ENCODE measurements around the gene REXO4.

The REXO4 gene

GRCh38 chr9:133449760-133450159 lies 31.9 kb upstream of the REXO4 start:
- DNase-seq, result no peak

GRCh38 chr9:133448487-133448972 lies 30.7 kb upstream of the REXO4 start:
- DNase-seq, result no peak

- no peak for DNase-seq
Observed at GRCh38 chr9:133445293-133445969, 27.6 kb upstream of the REXO4 start.

- no peak for DNase-seq
Observed at GRCh38 chr9:133443982-133444381, 26.2 kb upstream of the REXO4 start.

GRCh38 chr9:133443248-133443647 lies 25.4 kb upstream of the REXO4 start:
- DNase-seq, result no peak

- DNase-seq, result no peak
Observed at GRCh38 chr9:133441571-133441970, 23.8 kb upstream of the REXO4 start.

- no peak for DNase-seq
Observed at GRCh38 chr9:133440874-133441273, 23.1 kb upstream of the REXO4 start.

GRCh38 chr9:133439337-133439736 lies 21.5 kb upstream of the REXO4 start:
- DNase-seq, result no peak

GRCh38 chr9:133437753-133438531 lies 20.1 kb upstream of the REXO4 start:
- no peak for DNase-seq

- DNase-seq, result no peak
Observed at GRCh38 chr9:133436681-133437080, 18.9 kb upstream of the REXO4 start.

- no peak for DNase-seq
Observed at GRCh38 chr9:133433351-133433843, 15.6 kb upstream of the REXO4 start.

- DNase-seq, result no peak
Observed at GRCh38 chr9:133430244-133430643, 12.4 kb upstream of the REXO4 start.

GRCh38 chr9:133429641-133430161 lies 11.9 kb upstream of the REXO4 start:
- DNase-seq, result no peak

- DNase-seq, result no peak
Observed at GRCh38 chr9:133429214-133429613, 11.4 kb upstream of the REXO4 start.

- no peak for DNase-seq
Observed at GRCh38 chr9:133428617-133429101, 10.8 kb upstream of the REXO4 start.

- no peak for DNase-seq
Observed at GRCh38 chr9:133427658-133428348, 10.0 kb upstream of the REXO4 start.

GRCh38 chr9:133426011-133426410 lies 8.2 kb upstream of the REXO4 start:
- DNase-seq, result no peak

- no peak for DNase-seq
Observed at GRCh38 chr9:133425049-133425632, 7.3 kb upstream of the REXO4 start.

GRCh38 chr9:133424187-133424586 lies 6.4 kb upstream of the REXO4 start:
- no peak for DNase-seq

GRCh38 chr9:133423216-133423615 lies 5.4 kb upstream of the REXO4 start:
- no peak for DNase-seq

GRCh38 chr9:133421615-133422542 lies 4.1 kb upstream of the REXO4 start, which contains the start of gene ADAMTS13:
Gene ADAMTS13 (plus strand): TSS chr9:133422367. CDS start chr9:133422444, 77 bp downstream.
- DNase-seq, result no peak
